NCI-H2171 (cell line): ENCODE measurements around the gene CFAP107.
"Not testable (repeated sequence)": the region's sequence is repeated elsewhere in the genome, so short reads cannot be mapped to it uniquely, and the experiment has no call there.

Experiments
- DNase-seq: peaks from one replicate; lab custom pipeline; 2025; lab: John Stamatoyannopoulos, UW

CFAP107 gene

GRCh38 chr1:12778061-12778460, 32.1 kb downstream of the CFAP107 start:
- DNase-seq: no peak

DNA sequence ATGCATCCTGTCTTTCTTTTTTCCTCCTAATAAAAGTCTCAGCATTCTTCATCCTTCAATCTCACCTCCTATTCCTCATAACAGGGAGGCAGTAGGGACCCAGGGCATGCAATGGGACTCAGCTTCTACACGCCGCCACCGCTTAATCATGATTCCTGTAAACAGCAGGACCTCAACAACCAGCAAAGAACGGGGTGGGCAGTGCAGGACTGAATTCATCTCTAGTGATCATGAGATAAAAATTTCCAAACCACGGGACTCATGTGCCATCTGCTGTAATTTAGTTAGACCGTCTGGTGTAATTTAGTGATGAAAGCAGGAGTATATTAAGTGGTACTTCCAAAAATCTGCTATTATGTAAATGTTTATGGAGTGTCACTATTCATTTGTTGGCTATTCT, 32.9 kb downstream of the CFAP107 start:
- no peak for DNase-seq

- not testable (repeated sequence) for DNase-seq
Observed at GRCh38 chr1:12781488-12781887, 35.5 kb downstream of the CFAP107 start.

DNA sequence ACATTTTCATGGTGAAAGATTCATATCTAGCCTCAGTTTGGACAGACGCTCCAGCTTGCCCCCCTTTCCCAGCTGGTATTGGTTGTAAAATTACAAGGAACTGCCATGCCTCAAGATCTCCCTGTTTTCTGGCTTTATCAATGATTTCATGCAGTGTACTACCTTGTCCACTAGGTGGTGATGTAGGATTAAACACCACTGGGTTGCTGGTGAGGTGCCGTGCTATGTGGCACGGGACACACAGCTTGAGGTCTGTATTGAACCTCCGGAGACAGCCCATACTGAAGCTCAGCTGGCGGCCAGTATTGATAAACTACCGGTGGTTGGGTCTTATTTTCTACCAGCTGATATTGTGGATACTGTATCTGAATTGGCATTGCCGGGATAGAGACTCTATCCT, 37.8 kb downstream of the CFAP107 start:
- DNase-seq: not testable (repeated sequence)

- not testable (repeated sequence) for DNase-seq
Observed at GRCh38 chr1:12784729-12785128, 38.7 kb downstream of the CFAP107 start.

- not testable (repeated sequence) for DNase-seq
Observed at GRCh38 chr1:12791097-12791496, 45.1 kb downstream of the CFAP107 start, which contains the start of gene PRAMEF1. PRAMEF1 (plus strand) TSS chr1:12791397; CDS start chr1:12793228, 1,831 bp downstream.

- DNase-seq: no peak
Observed at GRCh38 chr1:12798911-12799310, 52.9 kb downstream of the CFAP107 start.

- no peak for DNase-seq
Observed at GRCh38 chr1:12799730-12800129, 53.7 kb downstream of the CFAP107 start.

DNA sequence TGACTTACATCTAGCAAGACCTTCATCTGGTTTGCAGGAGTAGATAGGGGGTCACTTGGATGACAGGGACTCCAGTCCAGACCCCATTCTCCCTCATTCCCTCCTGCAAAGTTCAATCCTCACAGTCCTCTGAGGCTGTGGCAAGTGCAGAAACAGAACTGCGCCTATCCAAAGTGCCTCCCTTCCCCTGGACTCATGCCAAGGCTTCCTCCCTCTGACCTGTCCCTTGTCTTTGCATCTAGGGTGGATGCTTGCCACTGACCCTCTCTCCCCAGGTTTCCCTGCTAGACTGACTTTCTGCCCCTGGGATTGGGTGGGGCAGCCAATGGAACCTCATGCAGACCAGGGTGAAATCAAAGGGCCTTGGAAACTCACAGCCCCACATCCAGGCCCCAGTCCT, 63.9 kb downstream of the CFAP107 start:
- DNase-seq: no peak

DNA sequence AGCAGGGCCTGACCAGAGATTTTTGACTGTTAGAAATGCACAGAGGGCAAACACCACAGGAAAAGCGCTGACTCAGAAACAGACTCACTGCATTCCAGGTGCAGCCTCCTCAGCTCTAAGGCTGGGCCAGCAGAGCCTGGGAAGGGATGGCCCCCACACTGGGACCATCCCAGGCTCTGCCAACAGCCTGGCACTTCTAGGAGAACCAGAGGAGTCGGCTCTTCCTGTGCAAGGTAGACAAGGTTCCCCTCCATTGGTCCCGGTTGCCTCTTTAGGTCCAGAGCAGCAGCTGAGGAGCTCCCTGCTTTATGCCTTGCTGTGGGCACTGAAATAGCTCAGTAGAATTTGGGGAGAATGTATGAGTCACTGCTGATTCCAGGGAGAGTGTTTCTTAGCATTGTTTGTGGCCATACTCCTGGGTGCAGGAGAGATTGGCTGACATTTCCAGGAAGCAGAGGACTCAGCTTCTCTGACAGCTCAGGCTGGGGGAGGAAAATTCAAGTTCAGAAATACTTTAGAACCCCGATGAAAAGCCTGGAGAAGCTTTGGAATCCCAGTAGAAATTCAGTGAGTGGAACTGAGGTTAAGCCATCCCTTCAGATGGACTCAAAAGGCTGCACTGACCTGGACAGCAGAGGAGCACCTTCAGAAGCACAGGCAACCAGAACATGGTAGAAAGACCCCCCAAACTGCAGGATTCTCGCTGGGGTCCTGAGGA, 64.8 kb downstream of the CFAP107 start:
- DNase-seq: no peak

DNA sequence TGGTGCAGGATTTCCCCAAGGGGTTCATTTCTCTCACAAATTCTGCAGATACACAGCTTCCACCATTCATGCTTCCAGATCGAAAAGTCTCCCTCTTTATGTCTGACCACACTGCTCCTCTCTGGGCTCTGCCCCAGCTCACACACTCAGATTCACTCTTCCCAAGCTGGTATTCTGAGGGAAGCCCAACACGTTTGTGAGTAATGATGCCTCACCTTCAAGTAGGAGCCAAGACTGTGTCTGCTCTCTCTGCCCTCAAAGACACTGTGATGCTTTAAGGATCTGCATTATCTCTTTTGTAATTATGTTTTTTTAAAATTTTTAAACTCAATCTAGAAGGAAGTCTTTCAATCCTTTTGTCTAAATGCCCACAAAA, 65.4 kb downstream of the CFAP107 start:
- no peak for DNase-seq
